Heart left ventricle (tissue), 13 donors: Measurements from ENCODE around the gene BEST3.

Experiments
- POLR2A ChIP-seq, 2 donors: fragments of 450-650 bp; IDR thresholded peaks; one replicate each; pipeline ENCODE4 v1.6.1; 2017; ENCODE audit warnings: antibody characterized with exemption in 2 of 2, mild to moderate bottlenecking in 2 of 2, moderate library complexity in 2 of 2
- TF ChIP-seq, protein P1 (sequence below), 12 donors: fragments of 200-600 bp; sonication (generic) in 4 of 12; IDR thresholded peaks; one replicate each; pipeline versions ENCODE4 v1.5.0 to v1.8.0; 2018 to 2022; ENCODE audit warnings: antibody characterized with exemption in 12 of 12, mild to moderate bottlenecking in 5 of 12
- donor health status: ischemic (EF 13 %, LVEDD 7.1; RV severe dilation, severe dysfunction).
- donor health status: DM: no; HTN: yes; CAD: no.
- donor health status: DM: no; HTN: no; CAD: no.
- donor health status: ischemic (EF 25% LVEDD 6.9; RV normal size, moderate dysfunction).
- donor health status: ischemic (EF 25% LVEDD 5.7; RV mildly dilated, moderate dysfunction).
- donor health status: ischemic (EF 35%, LVEDD 5.7; RV mildly dilated, moderate dysfunction).
- donor health status: nonischemic (EF 11% LVEDD 7.7; RV severe dilation, severe dysfunction).
- donor health status: DM: yes; HTN: yes; CAD: no.
- donor health status: PGD.
- donor health status: ischemic (EF 29% LVEDD 5.4; RV normal size, mild dysfunction).
- donor health status: nonischemic (EF 23%, LVEDD 6.1; RV moderate dilation, normal function).

DNA sequence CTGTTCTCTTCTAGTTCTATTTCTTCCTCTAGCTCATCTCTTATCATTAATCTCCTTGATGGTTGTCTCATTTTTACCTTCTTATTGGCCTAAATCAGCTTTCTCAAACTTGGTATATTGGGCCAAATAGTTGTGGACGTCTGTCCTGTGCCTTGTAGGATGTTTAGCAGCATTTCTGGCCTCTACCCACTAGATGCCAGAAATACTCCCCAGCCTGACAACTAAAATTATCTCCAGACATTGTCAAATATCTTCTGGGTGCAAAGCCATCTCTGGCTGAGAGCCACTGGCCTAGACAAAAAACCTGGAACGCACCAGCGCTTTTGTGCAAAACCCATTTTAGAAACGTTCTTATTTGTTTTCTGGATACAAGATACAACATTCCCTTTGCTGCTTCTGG lies 49.6 kb downstream of the BEST3 start:
- TF ChIP-seq, protein P1, sequence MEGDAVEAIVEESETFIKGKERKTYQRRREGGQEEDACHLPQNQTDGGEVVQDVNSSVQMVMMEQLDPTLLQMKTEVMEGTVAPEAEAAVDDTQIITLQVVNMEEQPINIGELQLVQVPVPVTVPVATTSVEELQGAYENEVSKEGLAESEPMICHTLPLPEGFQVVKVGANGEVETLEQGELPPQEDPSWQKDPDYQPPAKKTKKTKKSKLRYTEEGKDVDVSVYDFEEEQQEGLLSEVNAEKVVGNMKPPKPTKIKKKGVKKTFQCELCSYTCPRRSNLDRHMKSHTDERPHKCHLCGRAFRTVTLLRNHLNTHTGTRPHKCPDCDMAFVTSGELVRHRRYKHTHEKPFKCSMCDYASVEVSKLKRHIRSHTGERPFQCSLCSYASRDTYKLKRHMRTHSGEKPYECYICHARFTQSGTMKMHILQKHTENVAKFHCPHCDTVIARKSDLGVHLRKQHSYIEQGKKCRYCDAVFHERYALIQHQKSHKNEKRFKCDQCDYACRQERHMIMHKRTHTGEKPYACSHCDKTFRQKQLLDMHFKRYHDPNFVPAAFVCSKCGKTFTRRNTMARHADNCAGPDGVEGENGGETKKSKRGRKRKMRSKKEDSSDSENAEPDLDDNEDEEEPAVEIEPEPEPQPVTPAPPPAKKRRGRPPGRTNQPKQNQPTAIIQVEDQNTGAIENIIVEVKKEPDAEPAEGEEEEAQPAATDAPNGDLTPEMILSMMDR (IDR thresholded peaks at IDR 0.05): no peak
- TF ChIP-seq POLR2A (IDR thresholded peaks at IDR 0.05): no peak
